B cell (primary cell): ENCODE results near the gene CEP128.

Experiments
- CTCF ChIP-seq: fragments of 200-600 bp; IDR thresholded peaks from one replicate; pipeline ENCODE4 v1.8.0; 2022; ENCODE audit warnings: antibody characterized with exemption, mild to moderate bottlenecking
- EZH2 ChIP-seq: IDR thresholded peaks from 2 replicates; pipeline ENCODE4 v1.6.1; 2012; ENCODE audit warnings: borderline replicate concordance, low read depth, mild to moderate bottlenecking, moderate library complexity, low read length; ENCODE audit not compliant: insufficient read depth, poor library complexity, severe bottlenecking

GRCh38 chr14:80906336-80906735 lies 35.2 kb downstream of the CEP128 start:
- no peak for TF ChIP-seq CTCF
- no peak for TF ChIP-seq EZH2
